H1 (cell line): Measurements from ENCODE around the gene ANKS1B. TPM values are rescaled to one million over a fixed set of nuclear protein-coding genes. Genes with fewer than 3 reads are reported as not detected.

Experiments used
- CTCF ChIA-PET: fragments of 300-600 bp; sonication (Branson Sonifier 250); formaldehyde crosslinking; loops from one replicate; lab custom pipeline; 2021; ENCODE audit not compliant: partially characterized antibody; lab: Charles Lee
- POLR2A ChIA-PET: fragments of 300-600 bp; sonication (Branson Sonifier 250); formaldehyde crosslinking; loops from one replicate; lab custom pipeline; 2021; ENCODE audit warnings: inconsistent platforms; ENCODE audit not compliant: partially characterized antibody; lab: Charles Lee
- DNase-seq, 2 experiments: peaks; one replicate each; pipeline versions ENCODE4 v3.0.0 to v3.0.0-alpha.2; 2010 to 2022; ENCODE audit warnings: low spot score in 2 of 2, low read depth in 1 of 2, mixed read lengths in 1 of 2
- FAIRE-seq: peaks from 2 replicates; lab custom pipeline; 2011; peaks lifted over from hg19 to GRCh38; lab: Jason Lieb, UNC
- H2AFZ ChIP-seq: 2 replicates; pipeline ENCODE4 v1.8.1; 2012; ENCODE audit warnings: low read length, inconsistent platforms
- H2AK5ac ChIP-seq: 2 replicates; pipeline ENCODE4 v1.6.1; 2013; ENCODE audit warnings: low read depth, low read length
- H2BK120ac ChIP-seq: replicated peaks from 2 replicates; pipeline ENCODE3; 2013; ENCODE audit warnings: low read depth, low read length, inconsistent platforms
- H2BK12ac ChIP-seq: 2 replicates; pipeline ENCODE4 v1.6.1; 2013; ENCODE audit warnings: low read depth, low read length
- H2BK15ac ChIP-seq: 2 replicates; pipeline ENCODE4 v1.6.1; 2013; ENCODE audit warnings: low read length
- H2BK20ac ChIP-seq: 2 replicates; pipeline ENCODE4 v1.6.1; 2013; ENCODE audit warnings: low read length
- H2BK5ac ChIP-seq: 2 replicates; pipeline ENCODE4 v1.6.1; 2013; ENCODE audit warnings: low read depth, low read length
- H3K14ac ChIP-seq: 2 replicates; pipeline ENCODE4 v1.6.1; 2013; ENCODE audit warnings: inconsistent platforms; ENCODE audit not compliant: insufficient read length
- H3K18ac ChIP-seq: 2 replicates; pipeline ENCODE4 v1.6.1; 2013; ENCODE audit warnings: low read length; ENCODE audit errors: extremely low read depth
- H3K23ac ChIP-seq: 2 replicates; pipeline ENCODE4 v1.6.1; 2013; ENCODE audit warnings: inconsistent platforms; ENCODE audit not compliant: insufficient read length
- H3K23me2 ChIP-seq: 2 replicates; pipeline ENCODE4 v1.6.1; 2013; ENCODE audit warnings: low read depth, low read length
- H3K27ac ChIP-seq: 2 replicates; pipeline ENCODE4 v1.6.1; 2011; ENCODE audit warnings: low read depth, low read length, inconsistent platforms
- H3K27me3 ChIP-seq, 4 experiments: replicated peaks in 1 of 4; 1 replicate in 1 of 4; 2 replicates in 3 of 4; pipeline versions ENCODE4 v1.6.1 to v1.8.1; 2011 to 2013; ENCODE audit warnings: low read length in 3 of 4, mild to moderate bottlenecking in 3 of 4, inconsistent platforms in 2 of 4, mixed read lengths in 2 of 4, moderate library complexity in 1 of 4; ENCODE audit not compliant: control insufficient read depth in 3 of 4, insufficient read depth in 3 of 4; ENCODE audit errors: extremely low read depth in 1 of 4
- H3K36me3 ChIP-seq, 4 experiments: 2 replicates each; pipeline versions ENCODE4 v1.6.1 to v1.8.1; 2011 to 2013; ENCODE audit warnings: mild to moderate bottlenecking in 4 of 4, low read length in 3 of 4, moderate library complexity in 2 of 4, control low read depth in 1 of 4, inconsistent platforms in 1 of 4; ENCODE audit not compliant: insufficient read depth in 4 of 4, control insufficient read depth in 2 of 4
- H3K4ac ChIP-seq: replicated peaks from 2 replicates; pipeline ENCODE3; 2013; ENCODE audit warnings: low read length, low read depth, mixed read lengths, inconsistent platforms; ENCODE audit not compliant: insufficient read length
- H3K4me1 ChIP-seq, 4 experiments: replicated peaks in 1 of 4; 1 replicate in 1 of 4; 2 replicates in 3 of 4; pipeline versions ENCODE4 v1.6.1 to v1.8.1; 2011 to 2013; ENCODE audit warnings: low read length in 3 of 4, inconsistent platforms in 2 of 4, mixed read lengths in 1 of 4; ENCODE audit not compliant: insufficient read depth in 4 of 4, control insufficient read depth in 3 of 4
- H3K4me2 ChIP-seq, 2 experiments: 2 replicates each; pipeline versions ENCODE4 v1.6.1 to v1.8.1; 2011 to 2013; ENCODE audit warnings: low read depth in 2 of 2, low read length in 2 of 2, control low read depth in 1 of 2, inconsistent platforms in 1 of 2, mild to moderate bottlenecking in 1 of 2; ENCODE audit not compliant: insufficient read depth in 1 of 2
- H3K4me3 ChIP-seq, 4 experiments: fragments of 200-600, 300-600 bp in 1 of 4; sonication (generic), shearing (Covaris generic), sonication (Bioruptor Twin) in 1 of 4; 2 replicates each; pipeline versions ENCODE4 v1.5.1 to v1.8.1; 2011 to 2016; ENCODE audit warnings: low read length in 4 of 4, low read depth in 3 of 4, control low read depth in 2 of 4, inconsistent platforms in 2 of 4, mild to moderate bottlenecking in 2 of 4, mixed read lengths in 1 of 4, moderate library complexity in 1 of 4; ENCODE audit not compliant: insufficient read depth in 2 of 4; ENCODE audit errors: extremely low read depth in 1 of 4
- H3K56ac ChIP-seq: replicated peaks from 2 replicates; pipeline ENCODE3; 2013; ENCODE audit warnings: low read depth, mild to moderate bottlenecking, mixed read lengths, low read length, inconsistent platforms; ENCODE audit not compliant: insufficient read length
- H3K79me1 ChIP-seq: 2 replicates; pipeline ENCODE4 v1.6.1; 2013; ENCODE audit warnings: low read depth, low read length, control low read depth
- H3K79me2 ChIP-seq, 2 experiments: 2 replicates each; pipeline versions ENCODE4 v1.6.1 to v1.8.1; 2012 to 2013; ENCODE audit warnings: low read length in 2 of 2, mild to moderate bottlenecking in 2 of 2, inconsistent platforms in 1 of 2; ENCODE audit not compliant: insufficient read depth in 2 of 2, control insufficient read depth in 1 of 2
- H3K9ac ChIP-seq, 4 experiments: replicated peaks in 1 of 4; 1 replicate in 1 of 4; 2 replicates in 3 of 4; pipeline versions ENCODE4 v1.6.1 to v1.8.1; 2011 to 2013; ENCODE audit warnings: low read depth in 3 of 4, low read length in 3 of 4, control low read depth in 2 of 4, mild to moderate bottlenecking in 2 of 4, moderate library complexity in 2 of 4, inconsistent platforms in 1 of 4; ENCODE audit errors: extremely low read depth in 1 of 4
- H3K9me3 ChIP-seq, 2 experiments: 2 replicates each; pipeline versions ENCODE4 v1.6.1 to v1.8.1; 2012 to 2013; ENCODE audit warnings: mild to moderate bottlenecking in 2 of 2, moderate library complexity in 2 of 2, control low read depth in 1 of 2, inconsistent platforms in 1 of 2, low read depth in 1 of 2, low read length in 1 of 2, mixed read lengths in 1 of 2; ENCODE audit not compliant: insufficient read depth in 2 of 2
- H4K20me1 ChIP-seq, 2 experiments: replicated peaks in 1 of 2; 2 replicates each; pipeline versions ENCODE3 to v1.8.1; 2011 to 2013; ENCODE audit warnings: inconsistent platforms in 2 of 2, low read length in 2 of 2, mild to moderate bottlenecking in 1 of 2; ENCODE audit not compliant: insufficient read depth in 2 of 2, control insufficient read depth in 1 of 2
- H4K5ac ChIP-seq: 2 replicates; pipeline ENCODE4 v1.6.1; 2013; ENCODE audit warnings: low read length, low read depth, mixed read lengths, inconsistent platforms; ENCODE audit not compliant: insufficient read length
- H4K8ac ChIP-seq: 2 replicates; pipeline ENCODE4 v1.8.0; 2013; ENCODE audit warnings: mild to moderate bottlenecking, moderate library complexity, low read length, inconsistent platforms; ENCODE audit not compliant: insufficient read depth; ENCODE audit errors: extremely low read depth
- H4K91ac ChIP-seq: replicated peaks from 2 replicates; pipeline ENCODE3; 2013; ENCODE audit warnings: low read length, mixed read lengths, inconsistent platforms; ENCODE audit not compliant: insufficient read length
- CTBP2 ChIP-seq: IDR thresholded peaks from 2 replicates; pipeline ENCODE4 v1.7.0; 2011; ENCODE audit warnings: borderline replicate concordance, mild to moderate bottlenecking, moderate library complexity, mixed read lengths, low read length; ENCODE audit not compliant: insufficient read depth, insufficient read length
- KDM5A ChIP-seq: fragments of 200-600 bp; IDR thresholded peaks from 2 replicates; pipeline ENCODE4 v1.7.1; 2012; ENCODE audit warnings: mild to moderate bottlenecking, low read length, inconsistent platforms, mixed read lengths
- RBBP5 ChIP-seq: IDR thresholded peaks from 2 replicates; pipeline ENCODE4 v1.7.1; 2012; ENCODE audit warnings: low read depth, mild to moderate bottlenecking, inconsistent platforms, low read length, moderate library complexity, borderline replicate concordance
- WGBS, 2 experiments: shearing (Covaris generic) in 1 of 2; methylation state at CpG; one replicate each; pipeline versions ENCODE4 v1.1.6 to v1.1.7; 2013 to 2015; ENCODE audit warnings: low lambda C conversion rate in 2 of 2, mixed read lengths in 2 of 2, inconsistent platforms in 1 of 2, low coverage in 1 of 2, missing lambda C conversion rate in 1 of 2; ENCODE audit not compliant: insufficient replicate concordance in 2 of 2, insufficient coverage in 1 of 2, insufficient read length in 1 of 2; ENCODE audit errors: extremely low coverage in 1 of 2, missing lambda C conversion rate in 1 of 2; 5-methylcytosine and 5-hydroxymethylcytosine counted together
- polyA plus RNA-seq, 7 experiments: library from polyadenylated mRNA; depleted of rRNA in 3 of 7; stranded (reverse) in 5 of 7; unstranded in 2 of 7; fragments of >200 nt in 5 of 7; fragments of 200-250 nt in 2 of 7; gene quantifications; 1 replicate in 5 of 7; 2 replicates in 1 of 7; 4 replicates in 1 of 7; pipeline versions ENCODE4 v1.2.1 to v1.2.3, GENCODE V29; 2011 to 2013; ENCODE audit warnings: missing spikeins in 2 of 7, mixed read lengths in 2 of 7
- total RNA-seq: library from RNA; stranded (reverse); fragmentation: NEBNext Ultra II Directional; extraction: Animal tissue kit (Norgen Biotek cat#: 25700); gene quantifications from 2 replicates; pipeline ENCODE4 v1.2.1, GENCODE V29; 2021
- TF ChIP-seq, protein P1 (sequence below): IDR thresholded peaks from 2 replicates; pipeline ENCODE4 v1.6.1; 2012; ENCODE audit warnings: inconsistent platforms

ANKS1B gene
- total and polyA plus RNA-seq, 2 of the 8 experiments (the other 6 are each of a cell fraction or from before 2014, with no cell fraction given) = 2.7 to 6.1 TPM

DNA sequence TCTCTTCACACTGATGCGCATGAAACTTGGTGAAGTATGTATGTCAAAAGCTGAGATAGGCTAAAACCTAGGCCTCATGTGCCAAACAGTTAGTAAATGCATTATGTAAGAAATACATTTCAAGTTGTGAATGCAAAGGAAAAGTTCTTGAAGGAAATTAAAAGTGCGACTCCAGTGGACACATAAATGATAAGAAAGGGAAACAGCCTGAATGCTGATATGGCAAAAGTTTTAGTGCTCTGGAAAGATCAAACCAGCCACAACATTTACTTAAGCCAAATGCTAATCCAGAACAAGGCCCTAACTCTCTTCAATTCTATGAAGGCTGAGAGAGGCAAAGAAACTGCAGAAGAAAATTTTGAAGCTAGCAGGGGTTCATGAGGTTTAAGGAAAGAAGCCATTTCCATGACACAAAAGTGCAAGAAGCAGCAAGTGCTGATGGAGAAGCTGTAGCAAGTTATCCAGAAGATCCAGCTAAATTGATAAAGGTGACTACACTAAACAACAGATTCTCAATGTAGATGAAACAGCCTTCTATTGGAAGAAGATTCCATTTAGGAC lies 262.9 kb downstream of the ANKS1B start:
- TF ChIP-seq RBBP5 = no peak
- no peak for TF ChIP-seq KDM5A
- TF ChIP-seq, protein P1, sequence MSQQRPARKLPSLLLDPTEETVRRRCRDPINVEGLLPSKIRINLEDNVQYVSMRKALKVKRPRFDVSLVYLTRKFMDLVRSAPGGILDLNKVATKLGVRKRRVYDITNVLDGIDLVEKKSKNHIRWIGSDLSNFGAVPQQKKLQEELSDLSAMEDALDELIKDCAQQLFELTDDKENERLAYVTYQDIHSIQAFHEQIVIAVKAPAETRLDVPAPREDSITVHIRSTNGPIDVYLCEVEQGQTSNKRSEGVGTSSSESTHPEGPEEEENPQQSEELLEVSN = no peak
- no peak for TF ChIP-seq CTBP2
- TF ChIP-seq, all 59 proteins: peak for 0

More for the DNA sequence above, 262.9 kb downstream of the ANKS1B start:
- no peaks in the 10 kb centered on the region for H3K23me2 ChIP-seq
- H3K27ac ChIP-seq = no peak overlapping the region
- no peak overlapping the region for H2AFZ ChIP-seq
- peaks cover 0 to 6% of the 10 kb centered on the region in 2 experiments; a peak in 1 of 4 replicates for H3K9me3 ChIP-seq
- H3K9ac ChIP-seq = no peak overlapping the region
- no peak overlapping the region for H4K91ac ChIP-seq
- H3K79me2 ChIP-seq = no peaks in the 10 kb centered on the region
- 52% methylated on average over 2 of the region's 2 CpGs; no CpG with 5 or more reads in 1 of the 2 experiments for WGBS, 2 experiments
- H2BK12ac ChIP-seq = no peak overlapping the region
- no peak overlapping the region for H3K14ac ChIP-seq
- DNase-seq (no peak), FAIRE-seq (no peak)
- no peak overlapping the region for H2BK15ac ChIP-seq
- H3K18ac ChIP-seq = peak overlapping the region; percentile 73; the same call in 1 of the 2 replicates
- H3K36me3 ChIP-seq = no peaks in the 10 kb centered on the region
- H4K20me1 ChIP-seq = no peaks in the 10 kb centered on the region
- peak overlapping the region; percentile 72 for H2BK120ac ChIP-seq
- POLR2A ChIA-PET = no interaction called here
- H3K4me1 ChIP-seq = peaks cover 0 to 7% (median 5%) of the 10 kb centered on the region in 4 experiments; a peak in 3 of 7 replicates
- H2AK5ac ChIP-seq = no peak overlapping the region
- H3K4me3 ChIP-seq = no peak overlapping the region
- H3K4ac ChIP-seq = no peak overlapping the region
- no peak overlapping the region for H4K8ac ChIP-seq
- H3K23ac ChIP-seq = no peak overlapping the region
- H2BK20ac ChIP-seq = peak overlapping the region; percentile 90; the same call in 1 of the 2 replicates
- H3K56ac ChIP-seq = no peak overlapping the region
- H3K27me3 ChIP-seq = no peaks in the 10 kb centered on the region
- no peak overlapping the region for H4K5ac ChIP-seq
- peak overlapping the region; percentile 86; the same call in 1 of the 2 replicates for H2BK5ac ChIP-seq
- H3K4me2 ChIP-seq = no peak overlapping the region
- CTCF ChIA-PET = interaction anchor here (0.7 kb wide), 1 partner anchor 102 kb away, joined by 3 read pairs; no protein-coding TSS in a partner anchor
- no peaks in the 10 kb centered on the region for H3K79me1 ChIP-seq
